Stimulated activated CD4-positive, alpha-beta T cell treated with anti-CD3 and anti-CD28 coated beads, Interleukin-2, amount 100 ng/mL, for 24 hours (primary cell): ENCODE measurements around the gene DHRSX.
A peak's percentile ranks its signal among the peaks of the same experiment; 100 is the strongest.
"Not testable (repeated sequence)": the region's sequence is repeated elsewhere in the genome, so short reads cannot be mapped to it uniquely, and the experiment has no call there.

Experiments
- DNase-seq, 2 donors: peaks; one replicate each; pipeline ENCODE4 v3.0.0-alpha.2; 2020

DHRSX gene

GRCh38 chrX:2500803-2501558, at the start of gene DHRSX, which contains the start of gene ZBED1:
DHRSX (minus strand) TSS chrX:2500976; CDS start chrX:2500925, 51 bp downstream.
ZBED1 (minus strand) TSS chrX:2500976; CDS start chrX:2490719, 10,257 bp downstream.
- peak; percentile 58 to 71 for DNase-seq

GRCh38 chrX:2549876-2550275, 49.1 kb upstream of the DHRSX start:
- no peak for DNase-seq

- DNase-seq = no peak
Observed at GRCh38 chrX:2548711-2549423, 48.1 kb upstream of the DHRSX start.

- no peak for DNase-seq
Observed at GRCh38 chrX:2547736-2548135, 47.0 kb upstream of the DHRSX start.

GRCh38 chrX:2546496-2546895, 45.7 kb upstream of the DHRSX start:
- no peak for DNase-seq

GRCh38 chrX:2545144-2545543, 44.4 kb upstream of the DHRSX start:
- no peak for DNase-seq

- DNase-seq = no peak
Observed at GRCh38 chrX:2542826-2543521, 42.2 kb upstream of the DHRSX start.

GRCh38 chrX:2541603-2542002, 40.8 kb upstream of the DHRSX start:
- no peak for DNase-seq

GRCh38 chrX:2540426-2540947, 39.7 kb upstream of the DHRSX start:
- no peak for DNase-seq

- DNase-seq = no peak
Observed at GRCh38 chrX:2539586-2539985, 38.8 kb upstream of the DHRSX start.

- DNase-seq = no peak
Observed at GRCh38 chrX:2538031-2538757, 37.4 kb upstream of the DHRSX start.

GRCh38 chrX:2536974-2537373, 36.2 kb upstream of the DHRSX start:
- no peak for DNase-seq

GRCh38 chrX:2536141-2536540, 35.4 kb upstream of the DHRSX start:
- DNase-seq = no peak

- DNase-seq = not testable (repeated sequence)
Observed at GRCh38 chrX:2534261-2535021, 33.7 kb upstream of the DHRSX start.

- DNase-seq = no peak
Observed at GRCh38 chrX:2533424-2533823, 32.6 kb upstream of the DHRSX start.

GRCh38 chrX:2526390-2526789, 25.6 kb upstream of the DHRSX start:
- no peak for DNase-seq

GRCh38 chrX:2523911-2524310, 23.1 kb upstream of the DHRSX start:
- DNase-seq = no peak

GRCh38 chrX:2521927-2522386, 21.2 kb upstream of the DHRSX start:
- no peak for DNase-seq

- DNase-seq = no peak
Observed at GRCh38 chrX:2521092-2521926, 20.5 kb upstream of the DHRSX start.

- DNase-seq = no peak
Observed at GRCh38 chrX:2520539-2520938, 19.8 kb upstream of the DHRSX start.

- DNase-seq = not testable (repeated sequence)
Observed at GRCh38 chrX:2519638-2520037, 18.9 kb upstream of the DHRSX start.
